Heart left ventricle (tissue), 16 donors: ENCODE data around the gene SIDT2. TPM values are rescaled to one million over a fixed set of nuclear protein-coding genes. Genes with fewer than 3 reads are reported as not detected.

ENCODE experiments used
- ATAC-seq, 4 donors: fragments of 200-7000 bp; cut with Tn5 transposase; one replicate each; pipeline ENCODE4 v1.9.1; 2020 to 2022; ENCODE audit warnings: moderate library complexity in 4 of 4, mild to moderate bottlenecking in 3 of 4, moderate number of reproducible peaks in 1 of 4
- DNase-seq, 5 donors: peaks; one replicate each; pipeline ENCODE4 v3.0.0-alpha.2; 2020
- H3K27ac ChIP-seq, 12 donors: fragments of 200-600 bp; sonication (generic) in 4 of 12; one replicate each; pipeline versions ENCODE4 v1.5.0 to v1.8.0; 2016 to 2022; ENCODE audit warnings: mild to moderate bottlenecking in 2 of 12
- H3K27me3 ChIP-seq, 9 donors: fragments of 200-600 bp; sonication (generic) in 2 of 9; one replicate each; pipeline versions ENCODE4 v1.5.1 to v1.8.0; 2016 to 2022; ENCODE audit warnings: mild to moderate bottlenecking in 3 of 9
- H3K36me3 ChIP-seq, 9 donors: fragments of 200-600 bp; sonication (generic) in 2 of 9; one replicate each; pipeline versions ENCODE4 v1.5.0 to v1.8.0; 2018 to 2022; ENCODE audit warnings: mild to moderate bottlenecking in 2 of 9
- H3K4me1 ChIP-seq, 12 donors: fragments of 200-600 bp; sonication (generic) in 4 of 12; one replicate each; pipeline versions ENCODE4 v1.5.0 to v1.8.0; 2016 to 2022; ENCODE audit warnings: mild to moderate bottlenecking in 3 of 12
- H3K4me3 ChIP-seq, 12 donors: fragments of 200-600 bp; sonication (generic) in 4 of 12; one replicate each; pipeline versions ENCODE4 v1.5.0 to v1.8.0; 2017 to 2022; ENCODE audit warnings: mild to moderate bottlenecking in 9 of 12, moderate library complexity in 4 of 12
- H3K9me3 ChIP-seq, 12 donors: fragments of 200-600 bp; sonication (generic) in 4 of 12; one replicate each; pipeline versions ENCODE4 v1.5.0 to v1.8.0; 2016 to 2022; ENCODE audit warnings: mild to moderate bottlenecking in 1 of 12
- CTCF ChIP-seq, 12 donors: fragments of 200-600 bp; sonication (generic) in 4 of 12; IDR thresholded peaks; one replicate each; pipeline versions ENCODE4 v1.5.0 to v1.8.0; 2018 to 2022; ENCODE audit warnings: antibody characterized with exemption in 12 of 12, mild to moderate bottlenecking in 5 of 12
- POLR2A ChIP-seq, 2 donors: fragments of 450-650 bp; IDR thresholded peaks; one replicate each; pipeline ENCODE4 v1.6.1; 2017; ENCODE audit warnings: antibody characterized with exemption in 2 of 2, mild to moderate bottlenecking in 2 of 2, moderate library complexity in 2 of 2
- WGBS, 4 donors: extraction: QIAGEN DNeasy Blood & Tissue Kit in 2 of 4; methylation state at CpG; one replicate each; pipeline versions ENCODE4 v1.1.5 to v1.1.7; 2013 to 2018; 5-methylcytosine and 5-hydroxymethylcytosine counted together
- intact Hi-C, 10 donors: fragments of 100-400 bp; cut with DNase I; formaldehyde crosslinking; loops; one replicate each; pipeline versions ENCODE4 v1.11.1 to v1.14.2; 2022
- polyA plus RNA-seq, 2 donors: library from polyadenylated mRNA; stranded (reverse); fragments of 200-250 nt; gene quantifications; one replicate each; pipeline ENCODE4 v1.2.3, GENCODE V29; 2013
- total RNA-seq, 9 donors: library from RNA; depleted of rRNA in 2 of 9; stranded (reverse); fragments of >200 nt in 2 of 9; fragmentation: NEBNext Ultra II Directional in 3 of 9; extraction: Animal tissue kit (Norgen Biotek cat#: 25700) in 3 of 9; gene quantifications; one replicate each; pipeline versions ENCODE4 v1.1.0 to v1.2.4, GENCODE V29; 2016 to 2023
- donor health status: ischemic (EF 13 %, LVEDD 7.1; RV severe dilation, severe dysfunction).
- donor health status: healthy with polysubstance abuse.
- donor health status: DM: no; HTN: yes; CAD: no.
- donor health status: DM: no; HTN: no; CAD: no.
- donor health status: ischemic (EF 25% LVEDD 6.9; RV normal size, moderate dysfunction).
- donor health status: ischemic (EF 25% LVEDD 5.7; RV mildly dilated, moderate dysfunction).
- donor health status: healthy.
- donor health status: DM: yes; HTN: yes; CAD: no.
- donor health status: ischemic (EF 35%, LVEDD 5.7; RV mildly dilated, moderate dysfunction).
- donor health status: nonischemic (EF 11% LVEDD 7.7; RV severe dilation, severe dysfunction).
- donor health status: DM: yes; HTN: yes; CAD: no.
- donor health status: PGD.
- donor health status: ischemic (EF 29% LVEDD 5.4; RV normal size, mild dysfunction).
- donor health status: nonischemic (EF 23%, LVEDD 6.1; RV moderate dilation, normal function).

Gene SIDT2
- total and polyA plus RNA-seq, 11 donors = 13.9 to 45.5 (median 19.3) TPM

- Histone ChIP-seq H3K27ac (no peak overlapping the region), H3K4me1 (peaks cover 0 to 32% (median 23%) of the 10 kb centered on the region in 12 donors), H3K9me3 (no peaks in the 10 kb centered on the region), H3K4me3 (no peak overlapping the region), H3K27me3 (no peaks in the 10 kb centered on the region), H3K36me3 (peaks cover 0 to 72% (median 65%) of the 10 kb centered on the region in 9 donors)
- intact Hi-C loops = no loop called here
- no peak for DNase-seq
- WGBS, 4 donors = 74 to 87% (median 79%) methylated on average over 2 of the region's 2 CpGs
- TF ChIP-seq CTCF (IDR thresholded peaks at IDR 0.05) (no peak), POLR2A (IDR thresholded peaks at IDR 0.05) (no peak)
- no peak for ATAC-seq
These were observed 8.8 kb upstream of the SIDT2 start for GRCh38 chr11:117169736-117170135.

- intact Hi-C loops = no loop called here
- ATAC-seq = no peak
These were observed 8.3 kb upstream of the SIDT2 start for GRCh38 chr11:117170210-117170609.

GRCh38 chr11:117171007-117171403 is 7.5 kb upstream of the SIDT2 start:
- no peak for DNase-seq
- Histone ChIP-seq H3K27me3 (no peaks in the 10 kb centered on the region), H3K4me1 (peaks cover 0 to 34% (median 23%) of the 10 kb centered on the region in 12 donors), H3K4me3 (no peak overlapping the region), H3K27ac (peak overlapping the region in 6 of 12 donors; percentile 11 to 86 (median 36)), H3K9me3 (no peaks in the 10 kb centered on the region), H3K36me3 (peaks cover 0 to 59% (median 53%) of the 10 kb centered on the region in 9 donors)
- intact Hi-C loops = no loop called here
- WGBS, 4 donors = 89 to 98% (median 94%) methylated on average over 2 of the region's 2 CpGs
- TF ChIP-seq CTCF (IDR thresholded peaks at IDR 0.05) = no peak
- ATAC-seq = peak in 1 of 4 donors; percentile 3

More at GRCh38 chr11:117170210-117170609, 8.3 kb upstream of the SIDT2 start:
- no peak overlapping the region for H3K4me3 ChIP-seq
- H3K9me3 ChIP-seq = no peaks in the 10 kb centered on the region
- H3K27ac ChIP-seq = no peak overlapping the region
- 78 to 85% (median 79%) methylated on average over 9 of the region's 9 CpGs for WGBS, 4 donors
- TF ChIP-seq CTCF (IDR thresholded peaks at IDR 0.05) (no peak), POLR2A (IDR thresholded peaks at IDR 0.05) (no peak)
- DNase-seq = no peak
- H3K36me3 ChIP-seq = peaks cover 0 to 67% (median 61%) of the 10 kb centered on the region in 9 donors
- H3K4me1 ChIP-seq = peaks cover 0 to 34% (median 23%) of the 10 kb centered on the region in 12 donors
- H3K27me3 ChIP-seq = no peaks in the 10 kb centered on the region

GRCh38 chr11:117171404-117172061 is 7.0 kb upstream of the SIDT2 start:
- H3K4me1 ChIP-seq = peaks cover 0 to 34% (median 23%) of the 10 kb centered on the region in 12 donors
- DNase-seq (no peak), ATAC-seq (peak; percentile 30 to 63 (median 46))
- peak overlapping the region in 8 of 12 donors; percentile 11 to 86 (median 46) for H3K27ac ChIP-seq
- no peaks in the 10 kb centered on the region for H3K27me3 ChIP-seq
- TF ChIP-seq CTCF (IDR thresholded peaks at IDR 0.05) (no peak), POLR2A (IDR thresholded peaks at IDR 0.05) (no peak)
- intact Hi-C loops = no loop called here
- no peak overlapping the region for H3K4me3 ChIP-seq
- no peaks in the 10 kb centered on the region for H3K9me3 ChIP-seq
- H3K36me3 ChIP-seq = peaks cover 0 to 54% (median 47%) of the 10 kb centered on the region in 9 donors
- WGBS, 4 donors = 53 to 63% (median 60%) methylated on average over 14 of the region's 14 CpGs
